OCI-LY7 (cell line): ENCODE data around the gene TWSG1. TPM values are rescaled to one million over a fixed set of nuclear protein-coding genes. Genes with fewer than 3 reads are reported as not detected.

Experiments
- BruUV-seq: library from RNA; stranded (reverse); fragments of 400-500 nt; replicated peaks from 2 replicates; lab custom pipeline; 2021; lab: Mats Ljungman, UMichigan
- CTCF ChIA-PET: fragments of 300-600 bp; sonication (Branson Sonifier 250); formaldehyde crosslinking; loops from one replicate; lab custom pipeline; 2022; ENCODE audit warnings: antibody characterized with exemption; ENCODE audit not compliant: unreplicated experiment; lab: Charles Lee
- POLR2A ChIA-PET: fragments of 300-600 bp; sonication (Branson Sonifier 250); formaldehyde crosslinking; loops from one replicate; lab custom pipeline; 2022; ENCODE audit warnings: antibody characterized with exemption; lab: Charles Lee
- DNase-seq: peaks from one replicate; pipeline ENCODE4 v3.0.0-alpha.2; 2015; ENCODE audit warnings: low spot score
- H2AFZ ChIP-seq: fragments of 200-600 bp; sonication (generic), shearing (Covaris generic); 2 replicates; pipeline ENCODE4 v1.6.1; 2014; ENCODE audit warnings: mild to moderate bottlenecking, antibody characterized with exemption, low read length, moderate library complexity
- H3K27ac ChIP-seq: fragments of 200-600 bp; sonication (generic); 2 replicates; pipeline ENCODE4 v1.5.1; 2014; ENCODE audit warnings: mixed run types, low read depth, mild to moderate bottlenecking, moderate library complexity, low read length, inconsistent platforms; ENCODE audit not compliant: poor library complexity, severe bottlenecking
- H3K36me3 ChIP-seq: fragments of 200-600 bp; sonication (generic); 2 replicates; pipeline ENCODE4 v1.6.1; 2014; ENCODE audit warnings: mild to moderate bottlenecking, antibody characterized with exemption, low read length, moderate library complexity, mixed read lengths; ENCODE audit not compliant: insufficient read depth
- H3K4me1 ChIP-seq: fragments of 200-600 bp; sonication (generic); 2 replicates; pipeline ENCODE4 v1.5.1; 2014; ENCODE audit warnings: mild to moderate bottlenecking, low read length; ENCODE audit not compliant: insufficient read depth, poor library complexity, severe bottlenecking
- H3K4me2 ChIP-seq: fragments of 200-600 bp; sonication (generic); 2 replicates; pipeline ENCODE4 v1.6.1; 2014; ENCODE audit warnings: mild to moderate bottlenecking, low read length
- H3K4me3 ChIP-seq: fragments of 200-600 bp; sonication (generic); 2 replicates; pipeline ENCODE4 v1.5.1; 2014; ENCODE audit warnings: mild to moderate bottlenecking, low read depth, low read length; ENCODE audit not compliant: poor library complexity, severe bottlenecking
- H3K79me2 ChIP-seq: fragments of 200-600 bp; sonication (generic); 2 replicates; pipeline ENCODE4 v1.6.1; 2016; ENCODE audit warnings: low read depth, mild to moderate bottlenecking, low read length, moderate library complexity, mixed read lengths; ENCODE audit not compliant: insufficient read depth
- H3K9me2 ChIP-seq: fragments of 200-600 bp; sonication (generic); 2 replicates; pipeline ENCODE4 v1.6.1; 2016; ENCODE audit warnings: mild to moderate bottlenecking, low read length, mixed read lengths; ENCODE audit not compliant: insufficient read depth
- H3K9me3 ChIP-seq: fragments of 200-600 bp; sonication (generic); 2 replicates; pipeline ENCODE4 v1.6.1; 2014; ENCODE audit warnings: mild to moderate bottlenecking, mixed run types, low read length, mixed read lengths
- H4K20me1 ChIP-seq: fragments of 200-600 bp; sonication (generic); 2 replicates; pipeline ENCODE4 v1.6.1; 2014; ENCODE audit warnings: mild to moderate bottlenecking, antibody characterized with exemption, low read length, moderate library complexity, mixed read lengths; ENCODE audit not compliant: insufficient read depth
- CTCF ChIP-seq: fragments of 200-600 bp; sonication (generic); conservative IDR thresholded peaks from 2 replicates; pipeline ENCODE4 v1.5.1; 2014; ENCODE audit warnings: mild to moderate bottlenecking, antibody characterized with exemption, low read length, moderate library complexity, mixed read lengths
- EZH2phosphoT487 ChIP-seq: fragments of 200-600 bp; sonication (generic); IDR thresholded peaks from 2 replicates; pipeline ENCODE4 v1.6.1; 2018; ENCODE audit warnings: low read depth, borderline replicate concordance, mild to moderate bottlenecking, mixed run types, antibody characterized with exemption, low read length, moderate library complexity, mixed read lengths
- intact Hi-C: fragments of 100-400 bp; cut with micrococcal nuclease; formaldehyde crosslinking; loops from one replicate; pipeline ENCODE4 v1.10.0; 2022; ENCODE audit not compliant: unreplicated experiment
- total RNA-seq, 2 experiments: library from RNA; depleted of rRNA in 1 of 2; stranded (reverse); fragments of >200 nt in 1 of 2; shearing (Covaris generic) in 1 of 2; gene quantifications; 2 replicates each; pipeline ENCODE4 v1.2.3, GENCODE V29; 2014 to 2022

Gene TWSG1
- total RNA-seq, 2 experiments from 2014 or later = 7.5 to 10.9 TPM

- H4K20me1 ChIP-seq = no peaks in the 10 kb centered on the region
- ChIA-PET CTCF (no interaction called here), POLR2A (no interaction called here)
- no peaks in the 10 kb centered on the region for H3K9me2 ChIP-seq
- no peak for DNase-seq
- H3K4me1 ChIP-seq = no peaks in the 10 kb centered on the region
- H3K4me3 ChIP-seq = no peak overlapping the region
- no TSS peak for BruUV-seq
- H3K9me3 ChIP-seq = peaks cover 11% of the 10 kb centered on the region
- H3K36me3 ChIP-seq = no peaks in the 10 kb centered on the region
- H3K79me2 ChIP-seq = no peaks in the 10 kb centered on the region
- intact Hi-C loops = no loop called here
- TF ChIP-seq EZH2phosphoT487 = no peak
- no peak for TF ChIP-seq CTCF
- no peak overlapping the region for H3K4me2 ChIP-seq
- H2AFZ ChIP-seq = no peak overlapping the region
- H3K27ac ChIP-seq = no peak overlapping the region
Measured at GRCh38 chr18:9287036-9287435, 47.5 kb upstream of the TWSG1 start.

- POLR2A ChIA-PET = interaction anchor here (1.1 kb wide), 1 partner anchor 38 kb away, joined by 3 read pairs; no protein-coding TSS in a partner anchor
- intact Hi-C loops = no loop called here
Measured at GRCh38 chr18:9289698-9290097, 44.9 kb upstream of the TWSG1 start.

More at GRCh38 chr18:9289698-9290097, 44.9 kb upstream of the TWSG1 start:
- Histone ChIP-seq H3K9me2 (no peaks in the 10 kb centered on the region), H2AFZ (no peak overlapping the region), H3K9me3 (peaks cover 15% of the 10 kb centered on the region), H3K4me1 (no peaks in the 10 kb centered on the region), H3K4me3 (no peak overlapping the region), H3K79me2 (no peaks in the 10 kb centered on the region), H3K36me3 (no peaks in the 10 kb centered on the region), H3K4me2 (no peak overlapping the region), H3K27ac (no peak overlapping the region), H4K20me1 (no peaks in the 10 kb centered on the region)
- no peak for DNase-seq
- CTCF ChIA-PET = no interaction called here
- BruUV-seq = no TSS peak
- TF ChIP-seq EZH2phosphoT487 (no peak), CTCF (no peak)
